ENCODE measurements around the gene GABRA4. TPM values are rescaled to one million over a fixed set of nuclear protein-coding genes. Genes with fewer than 3 reads are reported as not detected.

Gene GABRA4
- polyA plus RNA-seq, 1 experiment = not detected

GRCh38 chr4:46900082-46900481 lies 93.3 kb downstream of the GABRA4 start:
- no peaks in the 10 kb centered on the region for H3K27me3 ChIP-seq (ENCODE audit: control insufficient read depth, insufficient read depth, low read length)
- POLR2A ChIA-PET = no interaction called here
- no peaks in the 10 kb centered on the region for H3K36me3 ChIP-seq (ENCODE audit: control insufficient read depth, insufficient read depth, low read length)
- DNase-seq (ENCODE audit: low read depth) = no peak
- no peak for TF ChIP-seq CTCF (IDR thresholded peaks at IDR 0.05; ENCODE audit: insufficient read depth, low read depth, low read length)
- CTCF ChIA-PET = no interaction called here
- H3K4me3 ChIP-seq (ENCODE audit: low read depth, low read length) = no peak overlapping the region

GRCh38 chr4:46894826-46895225 lies 98.6 kb downstream of the GABRA4 start:
- ChIA-PET CTCF (interaction anchor here (0.9 kb wide), 1 partner anchor 8 kb away, joined by 3 read pairs; no protein-coding TSS in a partner anchor), POLR2A (no interaction called here)
- no peak for TF ChIP-seq CTCF (IDR thresholded peaks at IDR 0.05; ENCODE audit: insufficient read depth, low read depth, low read length)
- Histone ChIP-seq H3K27me3 (ENCODE audit: control insufficient read depth, insufficient read depth, low read length) (no peaks in the 10 kb centered on the region), H3K4me3 (ENCODE audit: low read depth, low read length) (no peak overlapping the region), H3K36me3 (ENCODE audit: control insufficient read depth, insufficient read depth, low read length) (no peaks in the 10 kb centered on the region)
- DNase-seq (ENCODE audit: low read depth) = no peak

- Histone ChIP-seq H3K27me3 (ENCODE audit: control insufficient read depth, insufficient read depth, low read length) (no peaks in the 10 kb centered on the region), H3K4me3 (ENCODE audit: low read depth, low read length) (no peak overlapping the region), H3K36me3 (ENCODE audit: control insufficient read depth, insufficient read depth, low read length) (no peaks in the 10 kb centered on the region)
- ChIA-PET CTCF (no interaction called here), POLR2A (no interaction called here)
- DNase-seq (ENCODE audit: low read depth) = no peak
- no peak for TF ChIP-seq CTCF (IDR thresholded peaks at IDR 0.05; ENCODE audit: insufficient read depth, low read depth, low read length)
Measured at GRCh38 chr4:46890056-46890455, 103.3 kb downstream of the GABRA4 start.

DNA sequence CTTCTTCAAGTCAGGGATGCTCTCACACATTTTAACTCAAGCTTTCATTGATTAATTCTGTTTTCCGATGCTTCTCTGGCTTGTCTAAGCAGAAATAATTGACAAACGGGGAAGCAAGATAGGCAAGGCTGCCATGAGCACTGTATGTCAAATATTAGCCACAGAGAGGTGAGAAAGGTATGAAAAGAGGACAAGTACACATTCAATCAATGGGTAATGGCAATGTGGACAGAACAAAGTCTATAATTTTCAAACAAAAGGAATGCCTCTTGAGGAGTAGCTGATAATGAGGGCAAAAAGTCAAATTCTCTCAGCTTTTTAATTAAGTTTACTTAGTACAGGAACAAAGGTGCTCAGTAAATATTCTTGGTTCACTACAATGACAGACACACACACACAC lies 104.0 kb downstream of the GABRA4 start:
- ChIA-PET POLR2A (no interaction called here), CTCF (no interaction called here)
- no peak for DNase-seq (ENCODE audit: low read depth)
- no peak for TF ChIP-seq CTCF (IDR thresholded peaks at IDR 0.05; ENCODE audit: insufficient read depth, low read depth, low read length)
- no peaks in the 10 kb centered on the region for H3K27me3 ChIP-seq (ENCODE audit: control insufficient read depth, insufficient read depth, low read length)
- H3K36me3 ChIP-seq (ENCODE audit: control insufficient read depth, insufficient read depth, low read length) = no peaks in the 10 kb centered on the region
- H3K4me3 ChIP-seq (ENCODE audit: low read depth, low read length) = no peak overlapping the region

GRCh38 chr4:46886711-46887110 lies 106.7 kb downstream of the GABRA4 start:
- peak; percentile 13; the same call in 1 of the 2 replicates for TF ChIP-seq CTCF (IDR thresholded peaks at IDR 0.05; ENCODE audit: insufficient read depth, low read depth, low read length)
- POLR2A ChIA-PET = no interaction called here
- Histone ChIP-seq H3K4me3 (ENCODE audit: low read depth, low read length) (no peak overlapping the region), H3K27me3 (ENCODE audit: control insufficient read depth, insufficient read depth, low read length) (no peaks in the 10 kb centered on the region), H3K36me3 (ENCODE audit: control insufficient read depth, insufficient read depth, low read length) (no peaks in the 10 kb centered on the region)
- CTCF ChIA-PET = interaction anchor here (1.0 kb wide), 1 partner anchor 9 kb away, joined by 3 read pairs; no protein-coding TSS in a partner anchor
- DNase-seq (ENCODE audit: low read depth) = no peak
